CD4-positive, CD25-positive, alpha-beta regulatory T cell (primary cell): ENCODE measurements around the gene TINAG. TPM values are rescaled to one million over a fixed set of nuclear protein-coding genes. Genes with fewer than 3 reads are reported as not detected.
"Not testable (repeated sequence)": the region's sequence is repeated elsewhere in the genome, so short reads cannot be mapped to it uniquely, and the experiment has no call there.

Experiments
- ATAC-seq, 2 donors: fragments of 150-1000 bp; cut with Tn5 transposase; one replicate each; pipeline ENCODE4 v1.10.0; 2021; ENCODE audit warnings: low read depth in 2 of 2, moderate number of reproducible peaks in 2 of 2, moderate library complexity in 1 of 2
- DNase-seq, 3 donors: peaks; one replicate each; pipeline versions ENCODE4 v3.0.0 to v3.0.0-alpha.2; 2012 to 2022; ENCODE audit warnings: mixed read lengths in 1 of 3
- H3K27ac ChIP-seq: one replicate; pipeline ENCODE4 v1.7.0; 2013; ENCODE audit warnings: mild to moderate bottlenecking, low read length; ENCODE audit not compliant: insufficient read depth, poor library complexity, severe bottlenecking
- H3K27me3 ChIP-seq: one replicate; pipeline ENCODE4 v1.7.0; 2013; ENCODE audit warnings: low read length; ENCODE audit not compliant: control insufficient read depth, insufficient read depth
- H3K36me3 ChIP-seq: one replicate; pipeline ENCODE4 v1.7.0; 2013; ENCODE audit warnings: mild to moderate bottlenecking, low read length, moderate library complexity; ENCODE audit not compliant: control insufficient read depth, insufficient read depth
- H3K4me1 ChIP-seq: 2 replicates; pipeline ENCODE4 v1.7.0; 2013; ENCODE audit warnings: mild to moderate bottlenecking, low read length; ENCODE audit not compliant: insufficient read depth, control insufficient read depth, poor library complexity, severe bottlenecking
- H3K4me3 ChIP-seq: one replicate; pipeline ENCODE4 v1.7.0; 2013; ENCODE audit warnings: low read depth, mild to moderate bottlenecking, low read length, moderate library complexity
- H3K9me3 ChIP-seq, 2 experiments: 1 replicate in 1 of 2; 2 replicates in 1 of 2; pipeline ENCODE4 v1.7.0; 2013; ENCODE audit warnings: low read length in 2 of 2, mild to moderate bottlenecking in 1 of 2, moderate library complexity in 1 of 2; ENCODE audit not compliant: control insufficient read depth in 2 of 2
- H3K27ac Mint-ChIP-seq, 3 donors: one replicate each; pipeline ENCODE4 v1.8.0; 2020 to 2022; ENCODE audit warnings: mild to moderate bottlenecking in 3 of 3, mixed read lengths in 3 of 3, moderate library complexity in 2 of 3
- H3K27me3 Mint-ChIP-seq: one replicate; pipeline ENCODE4 v1.8.0; 2022; ENCODE audit warnings: mild to moderate bottlenecking, mixed read lengths
- H3K36me3 Mint-ChIP-seq: one replicate; pipeline ENCODE4 v1.8.0; 2020; ENCODE audit warnings: mixed read lengths
- H3K4me1 Mint-ChIP-seq, 4 donors: one replicate each; pipeline ENCODE4 v1.8.0; 2020 to 2022; ENCODE audit warnings: mixed read lengths in 4 of 4, mild to moderate bottlenecking in 1 of 4
- H3K4me3 Mint-ChIP-seq, 4 donors: one replicate each; pipeline ENCODE4 v1.8.0; 2020 to 2022; ENCODE audit warnings: mild to moderate bottlenecking in 4 of 4, mixed read lengths in 4 of 4, moderate library complexity in 3 of 4
- H3K9me3 Mint-ChIP-seq, 7 donors: one replicate each; pipeline ENCODE4 v1.8.0; 2020 to 2022; ENCODE audit warnings: mixed read lengths in 7 of 7, mild to moderate bottlenecking in 3 of 7, moderate library complexity in 2 of 7
- polyA plus RNA-seq, 4 donors: library from polyadenylated mRNA; unstranded; fragments of 300-500 nt; fragmentation: Illumina TruSeq; gene quantifications; one replicate each; pipeline ENCODE4 v1.2.3, GENCODE V29; 2021
- total RNA-seq: library from RNA; stranded (reverse); gene quantifications from one replicate; pipeline ENCODE4 v1.2.3, GENCODE V29; 2022

Gene TINAG
- total and polyA plus RNA-seq, 5 donors from 2014 or later: not detected

- no peak overlapping the region for H3K4me3 Mint-ChIP-seq
- Histone ChIP-seq H3K36me3 (no peaks in the 10 kb centered on the region), H3K27me3 (no peaks in the 10 kb centered on the region), H3K27ac (no peak overlapping the region), H3K4me1 (no peaks in the 10 kb centered on the region), H3K9me3 (no peaks in the 10 kb centered on the region), H3K4me3 (no peak overlapping the region)
- H3K27me3 Mint-ChIP-seq: no peaks in the 10 kb centered on the region
- DNase-seq (no peak), ATAC-seq (no peak)
- no peaks in the 10 kb centered on the region for H3K4me1 Mint-ChIP-seq
- H3K36me3 Mint-ChIP-seq: no peaks in the 10 kb centered on the region
- no peak overlapping the region for H3K27ac Mint-ChIP-seq
- H3K9me3 Mint-ChIP-seq: peaks cover 0 to 9% (median 3%) of the 10 kb centered on the region in 7 donors
Observed at GRCh38 chr6:54310377-54311152, 2.3 kb downstream of the TINAG start.

DNA sequence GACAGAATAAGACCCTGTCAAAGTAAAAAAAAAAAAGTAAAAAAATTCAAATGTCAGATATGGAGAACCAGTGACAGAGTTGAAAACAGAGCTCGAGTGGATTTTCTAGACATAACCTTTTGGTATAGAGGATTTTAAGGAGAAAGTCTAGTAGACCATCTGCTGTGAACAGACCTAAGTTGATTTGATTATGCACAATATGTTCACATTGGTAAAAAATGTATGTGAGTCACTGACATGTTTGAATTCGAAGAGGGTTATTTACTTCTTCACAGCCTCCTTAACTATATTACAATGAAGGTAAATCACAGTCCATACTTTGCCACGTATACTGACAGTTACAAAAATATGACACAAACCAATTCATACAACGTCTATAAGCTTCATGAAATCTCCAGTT lies 7.4 kb downstream of the TINAG start:
- H3K36me3 Mint-ChIP-seq: no peaks in the 10 kb centered on the region
- no peaks in the 10 kb centered on the region for H3K9me3 ChIP-seq
- H3K36me3 ChIP-seq: no peaks in the 10 kb centered on the region
- ATAC-seq: no peak
- no peak overlapping the region for H3K27ac ChIP-seq
- no peaks in the 10 kb centered on the region for H3K27me3 Mint-ChIP-seq
- H3K27me3 ChIP-seq: no peaks in the 10 kb centered on the region
- no peak overlapping the region for H3K4me3 Mint-ChIP-seq
- no peaks in the 10 kb centered on the region for H3K4me1 Mint-ChIP-seq
- H3K4me1 ChIP-seq: no peaks in the 10 kb centered on the region
- DNase-seq: no peak
- no peak overlapping the region for H3K4me3 ChIP-seq
- peaks cover 0 to 4% (median 2%) of the 10 kb centered on the region in 7 donors for H3K9me3 Mint-ChIP-seq
- H3K27ac Mint-ChIP-seq: no peak overlapping the region

- Histone ChIP-seq H3K4me3 (no peak overlapping the region), H3K27ac (no peak overlapping the region), H3K4me1 (no peaks in the 10 kb centered on the region), H3K9me3 (no peaks in the 10 kb centered on the region), H3K36me3 (no peaks in the 10 kb centered on the region), H3K27me3 (no peaks in the 10 kb centered on the region)
- Mint-ChIP-seq H3K9me3 (peaks cover 0 to 9% (median 2%) of the 10 kb centered on the region in 7 donors), H3K27ac (no peak overlapping the region), H3K4me1 (no peaks in the 10 kb centered on the region), H3K36me3 (no peaks in the 10 kb centered on the region), H3K4me3 (no peak overlapping the region), H3K27me3 (no peaks in the 10 kb centered on the region)
- no peak for ATAC-seq
- no peak for DNase-seq
Observed at GRCh38 chr6:54320871-54321270, 12.6 kb downstream of the TINAG start.

DNA sequence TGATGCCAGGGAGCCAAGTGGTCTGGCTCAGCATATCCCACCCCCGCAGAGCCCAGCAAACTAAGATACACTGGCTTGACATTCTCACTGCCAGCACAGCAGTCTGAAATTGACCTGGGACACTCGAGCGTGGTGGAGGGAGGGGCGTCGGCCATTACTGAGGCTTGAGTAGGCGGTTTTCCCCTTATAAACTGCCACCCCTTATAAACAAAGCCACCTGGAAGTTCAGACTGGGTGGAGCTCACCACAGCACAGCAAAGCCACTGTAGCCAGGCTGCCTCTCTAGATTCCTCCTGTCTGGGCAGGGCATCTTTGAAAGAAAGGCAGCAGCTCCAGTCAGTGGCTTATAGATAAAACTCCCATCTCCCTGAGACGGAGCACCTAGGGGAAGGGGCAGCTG lies 19.4 kb downstream of the TINAG start:
- H3K9me3 Mint-ChIP-seq: peaks cover 4 to 26% (median 10%) of the 10 kb centered on the region in 7 donors
- no peaks in the 10 kb centered on the region for H3K4me1 Mint-ChIP-seq

GRCh38 chr6:54331571-54331970 lies 23.3 kb downstream of the TINAG start:
- H3K9me3 Mint-ChIP-seq: peaks cover 6 to 29% (median 10%) of the 10 kb centered on the region in 7 donors
- DNase-seq, H3K4me3 Mint-ChIP-seq, H3K27ac Mint-ChIP-seq, ATAC-seq, H3K27me3 ChIP-seq, H3K4me3 ChIP-seq, H3K4me1 Mint-ChIP-seq, H3K36me3 ChIP-seq, H3K27me3 Mint-ChIP-seq, H3K27ac ChIP-seq, H3K9me3 ChIP-seq, H3K4me1 ChIP-seq, H3K36me3 Mint-ChIP-seq: not testable (repeated sequence)

More for the DNA sequence above, 19.4 kb downstream of the TINAG start:
- H3K27ac ChIP-seq: no peak overlapping the region
- no peaks in the 10 kb centered on the region for H3K36me3 Mint-ChIP-seq
- no peak for DNase-seq
- H3K4me3 Mint-ChIP-seq: no peak overlapping the region
- no peak for ATAC-seq
- H3K27me3 ChIP-seq: no peaks in the 10 kb centered on the region
- H3K27ac Mint-ChIP-seq: no peak overlapping the region
- no peaks in the 10 kb centered on the region for H3K4me1 ChIP-seq
- no peaks in the 10 kb centered on the region for H3K27me3 Mint-ChIP-seq
- no peak overlapping the region for H3K4me3 ChIP-seq
- no peaks in the 10 kb centered on the region for H3K36me3 ChIP-seq
- peaks cover 0 to 4% of the 10 kb centered on the region in 2 experiments for H3K9me3 ChIP-seq

GRCh38 chr6:54335871-54336270 lies 27.6 kb downstream of the TINAG start:
- ATAC-seq (no peak), DNase-seq (no peak)
- Histone ChIP-seq H3K4me3 (no peak overlapping the region), H3K4me1 (no peaks in the 10 kb centered on the region), H3K36me3 (no peaks in the 10 kb centered on the region), H3K27ac (no peak overlapping the region), H3K27me3 (no peaks in the 10 kb centered on the region), H3K9me3 (no peaks in the 10 kb centered on the region)
- Mint-ChIP-seq H3K4me3 (no peak overlapping the region), H3K4me1 (no peaks in the 10 kb centered on the region), H3K27me3 (no peaks in the 10 kb centered on the region), H3K27ac (peak overlapping the region in 1 of 3 donors; percentile 71), H3K9me3 (peaks cover 0 to 13% (median 4%) of the 10 kb centered on the region in 7 donors), H3K36me3 (no peaks in the 10 kb centered on the region)

GRCh38 chr6:54353975-54354374 lies 45.7 kb downstream of the TINAG start:
- Histone ChIP-seq H3K27ac (no peak overlapping the region), H3K36me3 (no peaks in the 10 kb centered on the region), H3K4me3 (no peak overlapping the region), H3K27me3 (no peaks in the 10 kb centered on the region), H3K9me3 (peaks cover 0 to 4% of the 10 kb centered on the region in 2 experiments), H3K4me1 (no peaks in the 10 kb centered on the region)
- Mint-ChIP-seq H3K9me3 (peaks cover 0 to 10% (median 3%) of the 10 kb centered on the region in 7 donors), H3K27ac (no peak overlapping the region), H3K4me3 (no peak overlapping the region), H3K36me3 (no peaks in the 10 kb centered on the region), H3K27me3 (no peaks in the 10 kb centered on the region), H3K4me1 (no peaks in the 10 kb centered on the region)
- ATAC-seq: no peak
- DNase-seq: no peak

DNA sequence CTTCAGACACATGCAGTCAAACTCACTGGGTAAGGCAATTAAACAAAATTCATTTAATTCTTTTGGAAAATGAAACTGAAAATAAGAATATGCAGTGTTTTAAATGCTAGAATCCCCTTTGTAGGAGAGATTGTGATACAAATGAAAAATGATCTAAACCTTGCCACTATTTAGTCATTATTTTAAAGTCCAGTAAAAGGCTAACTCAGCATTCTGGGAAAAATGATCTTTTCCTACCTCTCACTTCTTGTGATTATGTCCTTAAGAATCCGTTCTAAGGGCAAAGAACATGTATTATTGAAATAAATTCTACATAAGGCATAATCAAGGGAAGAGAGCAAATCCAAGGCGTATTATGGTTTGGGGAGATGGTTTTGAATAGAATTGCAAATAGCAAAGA lies 46.4 kb downstream of the TINAG start:
- no peak overlapping the region for H3K4me3 Mint-ChIP-seq
- no peaks in the 10 kb centered on the region for H3K36me3 Mint-ChIP-seq
- no peaks in the 10 kb centered on the region for H3K4me1 Mint-ChIP-seq
- H3K9me3 Mint-ChIP-seq: peaks cover 0 to 10% (median 3%) of the 10 kb centered on the region in 7 donors
- no peak overlapping the region for H3K27ac Mint-ChIP-seq
- Histone ChIP-seq H3K27ac (no peak overlapping the region), H3K9me3 (peaks cover 0 to 4% of the 10 kb centered on the region in 2 experiments), H3K27me3 (no peaks in the 10 kb centered on the region), H3K36me3 (no peaks in the 10 kb centered on the region), H3K4me3 (no peak overlapping the region), H3K4me1 (no peaks in the 10 kb centered on the region)
- DNase-seq: no peak
- no peak for ATAC-seq
- no peaks in the 10 kb centered on the region for H3K27me3 Mint-ChIP-seq
